Body of pancreas (tissue), 4 donors: ENCODE data around the gene ADM2. TPM values are rescaled to one million over a fixed set of nuclear protein-coding genes. Genes with fewer than 3 reads are reported as not detected.

Source experiments
- ATAC-seq: fragments of 150-250 bp; one replicate; pipeline ENCODE4 v1.9.1; 2016
- DNase-seq, 4 donors: peaks; one replicate each; pipeline ENCODE4 v3.0.0-alpha.2; 2019
- H3K27ac ChIP-seq, 4 donors: fragments of 200-600 bp; sonication (generic); 1 replicate in 3 of 4; 2 replicates in 1 of 4; pipeline versions ENCODE4 v1.5.1 to v1.6.1; 2016 to 2019; ENCODE audit warnings: mild to moderate bottlenecking in 1 of 4, mixed read lengths in 1 of 4, moderate library complexity in 1 of 4
- H3K27me3 ChIP-seq, 2 donors: fragments of 200-600 bp; sonication (generic); one replicate each; pipeline ENCODE4 v1.6.0; 2016; ENCODE audit warnings: mild to moderate bottlenecking in 1 of 2
- H3K36me3 ChIP-seq, 2 donors: fragments of 200-600 bp; sonication (generic); replicated peaks in 1 of 2; 2 replicates each; pipeline ENCODE4 v1.5.1; 2016; ENCODE audit warnings: low read depth in 2 of 2; ENCODE audit not compliant: insufficient read depth in 1 of 2
- H3K4me1 ChIP-seq: fragments of 200-600 bp; sonication (generic); one replicate; pipeline ENCODE4 v1.6.0; 2016
- H3K4me3 ChIP-seq, 2 donors: fragments of 200-600 bp; sonication (generic); 1 replicate in 1 of 2; 2 replicates in 1 of 2; pipeline ENCODE4 v1.5.1; 2016 to 2019
- H3K9me3 ChIP-seq, 3 donors: fragments of 200-600 bp; sonication (generic); 1 replicate in 2 of 3; 2 replicates in 1 of 3; pipeline ENCODE4 v1.5.1; 2016
- POLR2A ChIP-seq, 3 donors: fragments of 450-650 bp; IDR thresholded peaks; one replicate each; pipeline ENCODE4 v1.6.1; 2016; ENCODE audit warnings: antibody characterized with exemption in 3 of 3, mild to moderate bottlenecking in 2 of 3
- WGBS, 2 donors: methylation state at CpG; one replicate each; pipeline ENCODE4 v1.1.5; 2017; 5-methylcytosine and 5-hydroxymethylcytosine counted together
- intact Hi-C: fragments of 100-400 bp; cut with DNase I; formaldehyde crosslinking; loops from one replicate; pipeline ENCODE4 v1.15.1; 2023
- total RNA-seq, 2 donors: library from RNA; depleted of rRNA; stranded (reverse); fragments of >200 nt; gene quantifications; one replicate each; pipeline ENCODE4 v1.1.0, GENCODE V29; 2016
- TF ChIP-seq, protein P1 (sequence below), 7 experiments: fragments of 450-650 bp in 4 of 7; fragments of 200-600 bp in 3 of 7; sonication (generic) in 3 of 7; IDR thresholded peaks; one replicate each; pipeline ENCODE4 v1.5.1; 2016 to 2019; ENCODE audit warnings: antibody characterized with exemption in 7 of 7

ADM2 gene
- total RNA-seq, 2 donors from 2014 or later: 7.3 to 8.2 TPM

DNA sequence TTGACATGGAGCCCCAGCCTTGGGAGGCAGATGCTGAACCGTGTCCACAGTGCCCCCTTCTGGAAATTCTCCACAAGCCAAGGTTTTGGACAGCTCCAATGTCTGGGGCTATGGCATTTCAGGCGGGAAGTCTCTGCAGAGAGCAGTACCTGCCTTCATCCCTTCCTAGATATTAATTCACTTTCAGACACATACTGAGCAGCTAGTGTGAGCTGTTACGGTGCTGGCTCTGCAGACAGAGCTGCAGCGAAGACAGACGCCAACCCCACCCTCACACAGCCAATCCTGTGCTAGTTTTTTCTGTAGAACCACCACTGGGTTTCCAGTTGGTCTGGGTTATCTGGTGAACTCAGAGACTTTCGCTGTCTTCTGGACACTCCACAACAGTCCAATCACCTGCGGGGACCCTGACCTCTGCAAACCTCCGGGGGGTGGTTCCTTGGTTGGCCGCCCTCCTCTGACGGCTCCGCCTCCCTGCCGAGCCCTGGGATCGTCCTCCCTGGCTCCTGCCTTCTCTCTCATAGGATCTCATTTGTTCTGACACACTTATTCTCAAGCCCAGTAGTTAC is 17.1 kb downstream of the ADM2 start:
- Histone ChIP-seq H3K36me3 (peaks cover 0 to 2% of the 10 kb centered on the region in 2 donors), H3K4me3 (no peak overlapping the region), H3K4me1 (peaks cover 11% of the 10 kb centered on the region), H3K9me3 (no peaks in the 10 kb centered on the region), H3K27ac (peak overlapping the region in 3 of 4 donors; percentile 16 to 52 (median 29)), H3K27me3 (no peaks in the 10 kb centered on the region)
- DNase-seq (peak; percentile 85 to 87 (median 86)), ATAC-seq (peak; percentile 94)
- WGBS, 2 donors: 7% methylated on average over 13 of the region's 13 CpGs
- TF ChIP-seq, protein P1, sequence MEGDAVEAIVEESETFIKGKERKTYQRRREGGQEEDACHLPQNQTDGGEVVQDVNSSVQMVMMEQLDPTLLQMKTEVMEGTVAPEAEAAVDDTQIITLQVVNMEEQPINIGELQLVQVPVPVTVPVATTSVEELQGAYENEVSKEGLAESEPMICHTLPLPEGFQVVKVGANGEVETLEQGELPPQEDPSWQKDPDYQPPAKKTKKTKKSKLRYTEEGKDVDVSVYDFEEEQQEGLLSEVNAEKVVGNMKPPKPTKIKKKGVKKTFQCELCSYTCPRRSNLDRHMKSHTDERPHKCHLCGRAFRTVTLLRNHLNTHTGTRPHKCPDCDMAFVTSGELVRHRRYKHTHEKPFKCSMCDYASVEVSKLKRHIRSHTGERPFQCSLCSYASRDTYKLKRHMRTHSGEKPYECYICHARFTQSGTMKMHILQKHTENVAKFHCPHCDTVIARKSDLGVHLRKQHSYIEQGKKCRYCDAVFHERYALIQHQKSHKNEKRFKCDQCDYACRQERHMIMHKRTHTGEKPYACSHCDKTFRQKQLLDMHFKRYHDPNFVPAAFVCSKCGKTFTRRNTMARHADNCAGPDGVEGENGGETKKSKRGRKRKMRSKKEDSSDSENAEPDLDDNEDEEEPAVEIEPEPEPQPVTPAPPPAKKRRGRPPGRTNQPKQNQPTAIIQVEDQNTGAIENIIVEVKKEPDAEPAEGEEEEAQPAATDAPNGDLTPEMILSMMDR (IDR thresholded peaks at IDR 0.05): peak; percentile 54 to 83 (median 78)
- TF ChIP-seq POLR2A (IDR thresholded peaks at IDR 0.05): no peak
- intact Hi-C loops: no loop called here

DNA sequence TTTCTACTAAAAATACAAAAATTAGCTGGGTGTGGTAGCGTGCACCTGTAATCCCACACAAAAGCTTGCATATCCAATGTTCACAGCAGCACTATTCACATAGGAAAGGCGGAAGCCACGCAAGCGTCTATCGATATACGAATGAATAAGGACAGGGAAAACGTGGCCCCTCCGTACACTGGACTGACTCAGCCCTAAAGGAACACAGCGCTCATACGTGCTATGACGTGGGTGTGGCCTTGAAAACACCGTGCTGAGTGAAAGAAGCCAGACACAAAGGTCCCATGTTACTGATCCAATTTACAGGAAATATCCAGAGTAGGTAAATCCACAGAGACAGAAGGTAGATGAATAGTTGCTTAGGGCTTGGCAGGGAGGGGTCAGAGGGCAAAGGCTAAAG is 19.1 kb downstream of the ADM2 start:
- intact Hi-C loops: loop anchor here (5.0 to 10.0 kb wide), 2 partner anchors 33 to 256 kb away; partner anchors contain the start of gene TUBGCP6
- H3K36me3 ChIP-seq: peaks cover 0 to 2% of the 10 kb centered on the region in 2 donors
- 81 to 87% methylated on average over 12 of the region's 12 CpGs for WGBS, 2 donors
- no peak overlapping the region for H3K4me3 ChIP-seq
- H3K27me3 ChIP-seq: no peaks in the 10 kb centered on the region
- ATAC-seq (no peak), DNase-seq (no peak)
- H3K4me1 ChIP-seq: peaks cover 22% of the 10 kb centered on the region
- H3K27ac ChIP-seq: no peak overlapping the region
- no peaks in the 10 kb centered on the region for H3K9me3 ChIP-seq
- no peak for TF ChIP-seq POLR2A (IDR thresholded peaks at IDR 0.05)
- TF ChIP-seq, protein P1 (IDR thresholded peaks at IDR 0.05): no peak

DNA sequence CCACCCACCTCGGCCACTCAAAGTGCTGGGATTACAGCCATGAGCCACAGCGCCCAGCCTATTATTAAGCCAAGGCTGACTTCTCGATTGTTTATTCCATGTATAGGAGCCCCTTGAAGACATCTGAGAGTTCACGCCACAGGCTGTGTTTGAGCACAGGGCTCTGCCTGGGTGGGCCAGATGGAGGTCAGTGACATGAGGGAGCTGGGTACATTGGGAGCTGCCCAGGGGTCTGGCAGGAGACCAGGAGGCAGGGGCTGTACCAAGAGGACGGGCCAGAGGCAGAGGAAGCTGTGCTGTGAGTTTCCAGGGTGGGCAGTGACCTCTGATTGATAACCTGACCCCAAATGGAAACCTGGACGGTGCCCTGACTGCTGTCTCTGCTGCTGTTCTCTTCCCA is 20.8 kb downstream of the ADM2 start:
- peaks cover 0 to 2% of the 10 kb centered on the region in 2 donors for H3K36me3 ChIP-seq
- no peak overlapping the region for H3K27ac ChIP-seq
- TF ChIP-seq POLR2A (IDR thresholded peaks at IDR 0.05): no peak
- TF ChIP-seq, protein P1 (IDR thresholded peaks at IDR 0.05): no peak
- 84 to 86% methylated on average over 4 to 6 of the region's 6 CpGs for WGBS, 2 donors
- DNase-seq: no peak
- peaks cover 38% of the 10 kb centered on the region for H3K4me1 ChIP-seq
- H3K4me3 ChIP-seq: no peak overlapping the region
- no peaks in the 10 kb centered on the region for H3K9me3 ChIP-seq
- intact Hi-C loops: loop anchor here (5.0 to 10.0 kb wide), 2 partner anchors 35 to 257 kb away; partner anchors contain the start of gene TUBGCP6
- ATAC-seq: no peak
- H3K27me3 ChIP-seq: no peaks in the 10 kb centered on the region

DNA sequence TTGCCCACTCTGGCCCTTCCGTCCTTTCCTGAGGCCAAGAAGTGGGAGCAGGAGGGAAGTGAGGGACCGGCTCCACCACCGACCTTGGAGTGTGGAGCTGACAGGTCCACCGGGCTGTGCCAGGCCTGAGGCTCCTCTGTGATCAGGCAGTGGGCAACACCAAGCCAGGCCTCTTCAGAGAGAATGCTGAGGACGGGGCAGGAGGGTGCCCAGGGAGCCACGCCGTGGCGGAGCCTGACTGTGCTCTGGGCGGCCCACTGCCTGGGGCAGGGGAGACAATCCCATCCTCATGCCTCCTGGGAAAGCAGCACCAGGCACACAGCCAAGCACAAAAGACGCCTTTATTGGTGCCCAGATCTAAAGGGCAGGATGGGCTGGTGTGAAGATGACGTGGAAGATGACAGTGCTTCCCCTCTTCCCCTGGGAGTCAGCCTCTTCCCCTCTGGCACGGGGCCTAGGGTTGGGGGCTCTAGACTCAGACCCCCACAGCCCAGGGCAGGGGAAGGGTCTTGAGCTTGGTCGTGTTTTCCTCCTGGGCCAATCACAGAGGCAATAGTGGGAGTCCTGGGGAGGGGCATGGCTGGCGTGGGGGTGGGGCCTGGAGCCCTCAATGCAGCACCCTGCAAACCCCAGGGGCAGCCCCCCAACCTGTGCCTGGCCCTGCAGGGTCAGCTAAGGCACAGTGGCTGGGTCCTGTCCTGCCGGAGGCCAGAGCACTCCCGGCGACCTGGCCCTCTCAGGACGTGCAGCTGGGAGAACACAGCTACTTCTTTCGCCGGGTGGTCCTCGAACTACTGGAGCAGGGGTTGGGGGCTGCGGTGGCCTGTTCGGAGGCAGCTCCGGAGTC is 21.5 kb downstream of the ADM2 start:
- no peak overlapping the region for H3K27ac ChIP-seq
- H3K36me3 ChIP-seq: peaks cover 0 to 2% of the 10 kb centered on the region in 2 donors
- ATAC-seq: no peak
- no peak for TF ChIP-seq POLR2A (IDR thresholded peaks at IDR 0.05)
- TF ChIP-seq, protein P1 (IDR thresholded peaks at IDR 0.05): no peak
- peak in 1 of 4 donors; percentile 16 for DNase-seq
- WGBS, 2 donors: 82 to 87% methylated on average over 16 to 21 of the region's 24 CpGs
- H3K4me3 ChIP-seq: no peak overlapping the region
- intact Hi-C loops: loop anchor here (5.0 to 10.0 kb wide), 2 partner anchors 36 to 258 kb away; partner anchors contain the start of gene TUBGCP6
- H3K9me3 ChIP-seq: no peaks in the 10 kb centered on the region
- no peaks in the 10 kb centered on the region for H3K27me3 ChIP-seq
- H3K4me1 ChIP-seq: peaks cover 38% of the 10 kb centered on the region
